Activated CD8-positive, alpha-beta T cell treated with anti-CD3 and anti-CD28 coated beads for 36 hours (primary cell): ENCODE data around the gene SEC14L1. TPM values are rescaled to one million over a fixed set of nuclear protein-coding genes. Genes with fewer than 3 reads are reported as not detected.

Source experiments
- ATAC-seq: fragments of 200-7000 bp; cut with Tn5 transposase; one replicate; pipeline ENCODE4 v1.10.0; 2021; ENCODE audit warnings: mild to moderate bottlenecking, moderate library complexity
- CTCF ChIA-PET: fragments of 350-600 bp; sonication (Branson Sonifier 250); formaldehyde crosslinking; loops from one replicate; lab custom pipeline; 2021; ENCODE audit warnings: antibody characterized with exemption; lab: Charles Lee
- POLR2A ChIA-PET: fragments of 350-600 bp; sonication (Branson Sonifier 250); formaldehyde crosslinking; loops from one replicate; lab custom pipeline; 2021; ENCODE audit warnings: antibody characterized with exemption; lab: Charles Lee
- DNase-seq: peaks from one replicate; pipeline ENCODE4 v3.0.0-alpha.2; 2020
- H3K27ac Mint-ChIP-seq: one replicate; pipeline ENCODE4 v1.8.0; 2021; ENCODE audit warnings: mild to moderate bottlenecking, mixed read lengths
- H3K27me3 Mint-ChIP-seq: one replicate; pipeline ENCODE4 v1.8.0; 2021; ENCODE audit warnings: mixed read lengths
- H3K36me3 Mint-ChIP-seq: one replicate; pipeline ENCODE4 v1.8.0; 2021; ENCODE audit warnings: low read depth, mixed read lengths
- H3K4me1 Mint-ChIP-seq: one replicate; pipeline ENCODE4 v1.8.0; 2021; ENCODE audit warnings: low read depth, mixed read lengths
- H3K4me3 Mint-ChIP-seq: one replicate; pipeline ENCODE4 v1.8.0; 2021; ENCODE audit warnings: mild to moderate bottlenecking, moderate library complexity, mixed read lengths
- H3K9me3 Mint-ChIP-seq: one replicate; pipeline ENCODE4 v1.8.0; 2021; ENCODE audit warnings: mixed read lengths
- intact Hi-C: fragments of 100-400 bp; cut with micrococcal nuclease; formaldehyde crosslinking; loops from one replicate; pipeline ENCODE4 v1.10.0; 2022
- total RNA-seq, 2 experiments: library from RNA; stranded (reverse); gene quantifications; one replicate each; pipeline ENCODE4 v1.2.3, GENCODE V29; 2021
- TF ChIP-seq, protein P1 (sequence below): fragments of 200-600 bp; IDR thresholded peaks from one replicate; pipeline ENCODE4 v1.8.0; 2022; ENCODE audit warnings: antibody characterized with exemption, mild to moderate bottlenecking

SEC14L1 gene
- total RNA-seq, 2 experiments from 2014 or later: 79.7 to 91.6 TPM

GRCh38 chr17:77146882-77147281 lies 6.1 kb downstream of the SEC14L1 start:
- ATAC-seq: no peak
- H3K36me3 Mint-ChIP-seq: peaks cover 57% of the 10 kb centered on the region
- H3K27me3 Mint-ChIP-seq: no peaks in the 10 kb centered on the region
- TF ChIP-seq, protein P1, sequence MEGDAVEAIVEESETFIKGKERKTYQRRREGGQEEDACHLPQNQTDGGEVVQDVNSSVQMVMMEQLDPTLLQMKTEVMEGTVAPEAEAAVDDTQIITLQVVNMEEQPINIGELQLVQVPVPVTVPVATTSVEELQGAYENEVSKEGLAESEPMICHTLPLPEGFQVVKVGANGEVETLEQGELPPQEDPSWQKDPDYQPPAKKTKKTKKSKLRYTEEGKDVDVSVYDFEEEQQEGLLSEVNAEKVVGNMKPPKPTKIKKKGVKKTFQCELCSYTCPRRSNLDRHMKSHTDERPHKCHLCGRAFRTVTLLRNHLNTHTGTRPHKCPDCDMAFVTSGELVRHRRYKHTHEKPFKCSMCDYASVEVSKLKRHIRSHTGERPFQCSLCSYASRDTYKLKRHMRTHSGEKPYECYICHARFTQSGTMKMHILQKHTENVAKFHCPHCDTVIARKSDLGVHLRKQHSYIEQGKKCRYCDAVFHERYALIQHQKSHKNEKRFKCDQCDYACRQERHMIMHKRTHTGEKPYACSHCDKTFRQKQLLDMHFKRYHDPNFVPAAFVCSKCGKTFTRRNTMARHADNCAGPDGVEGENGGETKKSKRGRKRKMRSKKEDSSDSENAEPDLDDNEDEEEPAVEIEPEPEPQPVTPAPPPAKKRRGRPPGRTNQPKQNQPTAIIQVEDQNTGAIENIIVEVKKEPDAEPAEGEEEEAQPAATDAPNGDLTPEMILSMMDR: no peak
- H3K27ac Mint-ChIP-seq: peak overlapping the region; percentile 32
- peak overlapping the region; percentile 19 for H3K4me3 Mint-ChIP-seq
- CTCF ChIA-PET: interaction anchor here (2.0 kb wide), 1 partner anchor 60 kb away, joined by 5 read pairs; no protein-coding TSS in a partner anchor
- intact Hi-C loops: no loop called here
- no peaks in the 10 kb centered on the region for H3K9me3 Mint-ChIP-seq
- POLR2A ChIA-PET: interaction anchor here (1.5 to 2.0 kb wide), 2 partner anchors 9 to 26 kb away, joined by 3 to 4 read pairs; no protein-coding TSS in a partner anchor
- no peak for DNase-seq
- H3K4me1 Mint-ChIP-seq: peaks cover 57% of the 10 kb centered on the region

DNA sequence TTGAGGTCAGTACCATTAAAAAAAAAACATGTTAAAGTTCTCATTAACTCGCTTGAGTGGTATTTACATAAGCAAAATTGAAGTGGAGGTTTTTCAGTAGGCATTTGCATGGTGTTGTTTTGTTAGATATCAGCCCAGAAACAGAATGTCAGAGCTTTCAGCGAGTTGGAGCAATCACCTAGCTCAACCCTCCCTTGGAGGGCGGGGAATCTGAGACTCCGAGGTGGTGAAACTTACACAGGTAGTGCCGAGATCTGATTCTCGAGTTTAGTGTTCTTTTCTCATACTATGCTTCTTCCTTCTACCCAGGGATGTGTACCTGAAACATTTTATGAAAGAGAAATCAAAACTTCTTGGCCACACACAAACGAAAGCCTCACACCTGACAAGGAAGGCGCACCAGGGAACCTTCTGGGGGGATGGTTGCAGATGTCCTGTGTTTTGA lies 6.6 kb downstream of the SEC14L1 start:
- DNase-seq: no peak
- ATAC-seq: no peak
- Mint-ChIP-seq H3K27me3 (no peaks in the 10 kb centered on the region), H3K9me3 (no peaks in the 10 kb centered on the region), H3K27ac (no peak overlapping the region), H3K4me1 (peaks cover 54% of the 10 kb centered on the region), H3K4me3 (no peak overlapping the region), H3K36me3 (peaks cover 53% of the 10 kb centered on the region)
- TF ChIP-seq, protein P1: no peak
- intact Hi-C loops: no loop called here
- CTCF ChIA-PET: interaction anchor here (0.6 kb wide), 1 partner anchor 56 kb away, joined by 3 read pairs; no protein-coding TSS in a partner anchor
- POLR2A ChIA-PET: interaction anchor here (1.5 kb wide), 1 partner anchor 10 kb away, joined by 3 read pairs; no protein-coding TSS in a partner anchor

DNA sequence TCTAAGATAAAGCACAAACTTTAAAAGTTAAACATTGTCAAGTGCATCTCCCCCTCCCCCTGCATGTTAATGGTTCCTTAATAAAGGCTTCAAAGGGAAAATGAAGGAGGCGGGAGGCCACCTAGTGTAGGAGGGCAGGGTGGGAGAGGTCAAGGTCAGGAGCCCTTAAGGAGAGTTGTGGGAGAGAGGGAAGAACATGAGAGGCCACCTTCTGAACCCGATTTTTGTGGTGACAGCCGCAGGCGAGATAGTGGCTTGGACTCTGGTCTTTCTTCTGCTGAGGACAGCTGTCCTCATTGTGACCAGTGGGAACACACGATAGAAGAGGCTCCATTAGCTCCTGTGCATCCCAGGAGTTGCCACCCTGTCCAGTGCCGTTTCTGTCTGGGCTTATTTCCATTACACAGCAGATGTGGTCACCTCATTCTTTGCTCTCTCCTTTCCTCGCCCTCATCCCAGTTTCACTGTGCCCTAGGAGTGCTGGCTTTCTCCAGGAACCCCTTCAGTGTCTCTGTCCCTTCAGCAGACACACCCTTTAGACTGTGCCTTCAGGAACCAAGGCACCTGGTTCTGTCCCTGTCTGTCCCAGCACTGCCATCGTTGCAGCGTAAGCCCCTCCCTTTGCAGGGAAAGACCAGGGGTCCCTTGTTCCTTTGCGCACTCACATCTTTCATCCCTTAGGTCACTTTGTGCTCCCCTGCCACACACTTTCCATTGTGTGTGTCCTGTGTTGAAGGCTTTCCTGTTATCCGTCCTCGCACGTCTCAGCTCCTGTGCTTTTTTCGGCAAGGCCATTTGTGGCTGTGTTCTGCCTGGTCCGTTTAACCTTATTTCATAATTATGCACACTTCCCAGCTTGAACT lies 7.5 kb downstream of the SEC14L1 start:
- H3K4me1 Mint-ChIP-seq: peaks cover 48% of the 10 kb centered on the region
- ChIA-PET POLR2A (no interaction called here), CTCF (no interaction called here)
- H3K4me3 Mint-ChIP-seq: no peak overlapping the region
- H3K27ac Mint-ChIP-seq: no peak overlapping the region
- ATAC-seq (no peak), DNase-seq (no peak)
- no peaks in the 10 kb centered on the region for H3K9me3 Mint-ChIP-seq
- H3K27me3 Mint-ChIP-seq: no peaks in the 10 kb centered on the region
- intact Hi-C loops: no loop called here
- TF ChIP-seq, protein P1: no peak
- peaks cover 46% of the 10 kb centered on the region for H3K36me3 Mint-ChIP-seq

GRCh38 chr17:77148940-77149510 lies 8.3 kb downstream of the SEC14L1 start:
- intact Hi-C loops: no loop called here

More at GRCh38 chr17:77148940-77149510, 8.3 kb downstream of the SEC14L1 start:
- H3K4me3 Mint-ChIP-seq: no peak overlapping the region
- ChIA-PET CTCF (no interaction called here), POLR2A (no interaction called here)
- ATAC-seq (no peak), DNase-seq (no peak)
- H3K4me1 Mint-ChIP-seq: peaks cover 47% of the 10 kb centered on the region
- H3K9me3 Mint-ChIP-seq: no peaks in the 10 kb centered on the region
- TF ChIP-seq, protein P1: no peak
- peaks cover 38% of the 10 kb centered on the region for H3K36me3 Mint-ChIP-seq
- H3K27me3 Mint-ChIP-seq: no peaks in the 10 kb centered on the region
- no peak overlapping the region for H3K27ac Mint-ChIP-seq
